Astrocyte of the cerebellum (primary cell): ENCODE measurements around the gene PXDN.
"Not testable (repeated sequence)": the region's sequence is repeated elsewhere in the genome, so short reads cannot be mapped to it uniquely, and the experiment has no call there.

Source experiments
- DNase-seq: peaks from one replicate; pipeline ENCODE4 v3.0.0-alpha.2; 2011; ENCODE audit warnings: low read depth
- H3K4me3 ChIP-seq: 2 replicates; pipeline ENCODE4 v1.5.1; 2011; ENCODE audit warnings: mild to moderate bottlenecking, low read depth, low read length, moderate library complexity
- in situ Hi-C: cut with HindIII; loops from 2 replicates; pipeline ENCODE4 v1.10.0; 2017; ENCODE audit warnings: low sequenced_read_pairs
- TF ChIP-seq, protein P1 (sequence below): IDR thresholded peaks from 2 replicates; pipeline ENCODE4 v1.5.1; 2012; ENCODE audit warnings: low read length, low read depth, moderate library complexity, mild to moderate bottlenecking; ENCODE audit errors: missing control alignments

Gene PXDN

DNA sequence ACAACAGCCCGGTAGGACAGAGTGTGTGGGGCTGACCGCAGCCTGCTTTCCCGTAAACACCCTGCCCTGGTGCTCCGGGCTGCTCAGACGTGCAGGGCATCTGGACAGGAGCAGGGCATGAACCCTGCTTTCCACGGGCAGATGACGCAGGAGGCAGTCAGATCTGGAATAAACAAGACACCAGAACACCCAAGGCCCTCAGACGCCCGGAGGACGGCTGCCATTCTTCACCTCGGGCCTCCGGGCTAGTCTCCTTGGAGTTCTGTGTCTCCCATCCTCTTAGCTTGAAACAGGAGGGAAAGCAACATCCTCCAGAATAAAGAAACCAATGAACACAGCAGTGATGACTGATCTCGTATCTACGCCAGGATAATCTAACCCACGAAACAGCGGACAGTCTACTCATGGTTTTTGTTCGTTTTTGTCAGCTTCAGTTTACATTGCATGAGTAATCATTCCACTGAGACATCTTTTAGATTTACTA lies 7.3 kb downstream of the PXDN start:
- DNase-seq = no peak
- in situ Hi-C loops = loop anchor here (5.0 kb wide), 1 partner anchor 80 kb away; no protein-coding TSS in a partner anchor
- no peak overlapping the region for H3K4me3 ChIP-seq
- TF ChIP-seq, protein P1, sequence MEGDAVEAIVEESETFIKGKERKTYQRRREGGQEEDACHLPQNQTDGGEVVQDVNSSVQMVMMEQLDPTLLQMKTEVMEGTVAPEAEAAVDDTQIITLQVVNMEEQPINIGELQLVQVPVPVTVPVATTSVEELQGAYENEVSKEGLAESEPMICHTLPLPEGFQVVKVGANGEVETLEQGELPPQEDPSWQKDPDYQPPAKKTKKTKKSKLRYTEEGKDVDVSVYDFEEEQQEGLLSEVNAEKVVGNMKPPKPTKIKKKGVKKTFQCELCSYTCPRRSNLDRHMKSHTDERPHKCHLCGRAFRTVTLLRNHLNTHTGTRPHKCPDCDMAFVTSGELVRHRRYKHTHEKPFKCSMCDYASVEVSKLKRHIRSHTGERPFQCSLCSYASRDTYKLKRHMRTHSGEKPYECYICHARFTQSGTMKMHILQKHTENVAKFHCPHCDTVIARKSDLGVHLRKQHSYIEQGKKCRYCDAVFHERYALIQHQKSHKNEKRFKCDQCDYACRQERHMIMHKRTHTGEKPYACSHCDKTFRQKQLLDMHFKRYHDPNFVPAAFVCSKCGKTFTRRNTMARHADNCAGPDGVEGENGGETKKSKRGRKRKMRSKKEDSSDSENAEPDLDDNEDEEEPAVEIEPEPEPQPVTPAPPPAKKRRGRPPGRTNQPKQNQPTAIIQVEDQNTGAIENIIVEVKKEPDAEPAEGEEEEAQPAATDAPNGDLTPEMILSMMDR = no peak

DNA sequence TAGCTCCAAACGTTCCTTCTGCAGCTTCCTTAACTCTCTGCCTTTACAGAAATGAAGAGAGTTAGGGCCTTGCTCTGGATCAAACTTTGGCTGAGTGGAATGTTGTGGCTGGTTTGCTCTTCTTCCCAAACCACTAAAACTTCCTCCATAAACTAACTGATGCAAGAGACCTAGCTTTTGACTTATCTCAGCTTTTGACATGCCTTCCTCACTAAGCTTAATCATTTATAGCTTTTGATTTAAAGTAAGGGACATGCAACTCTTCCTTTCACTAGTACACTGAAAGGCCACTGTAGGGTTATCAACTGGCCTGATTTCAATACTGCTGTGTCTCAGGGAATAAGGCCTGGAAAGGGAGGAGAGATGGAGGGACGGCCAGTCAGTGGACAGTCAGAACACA lies 8.3 kb downstream of the PXDN start:
- DNase-seq = no peak
- in situ Hi-C loops = loop anchor here (5.0 kb wide), 1 partner anchor 79 kb away; no protein-coding TSS in a partner anchor
- H3K4me3 ChIP-seq = no peak overlapping the region
- TF ChIP-seq, protein P1 = no peak

DNA sequence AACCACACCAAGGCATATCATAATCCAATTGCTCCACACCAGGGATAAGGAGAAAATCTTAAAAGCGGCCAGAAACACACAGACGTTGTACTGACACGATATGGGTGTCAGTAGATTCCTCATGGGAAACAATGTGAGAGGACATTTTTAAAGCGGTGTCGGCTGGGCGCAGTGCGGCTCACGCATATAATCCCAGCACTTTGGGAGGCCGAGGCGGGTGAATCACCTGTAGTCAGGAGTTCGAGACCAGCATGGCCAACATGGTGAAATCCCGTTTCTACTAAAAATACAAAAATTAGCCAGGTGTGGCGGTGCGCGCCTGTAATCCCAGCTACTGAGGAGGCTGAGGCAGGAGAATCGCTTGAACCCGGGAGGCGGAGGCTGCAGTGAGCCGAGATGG lies 11.0 kb downstream of the PXDN start:
- H3K4me3 ChIP-seq, in situ Hi-C loops, DNase-seq: not testable (repeated sequence)

- in situ Hi-C loops = no loop called here
- peak; percentile 92 for DNase-seq
- TF ChIP-seq, protein P1 = no peak
- H3K4me3 ChIP-seq = no peak overlapping the region
Measured at GRCh38 chr2:1731963-1732768, 12.1 kb downstream of the PXDN start.

DNA sequence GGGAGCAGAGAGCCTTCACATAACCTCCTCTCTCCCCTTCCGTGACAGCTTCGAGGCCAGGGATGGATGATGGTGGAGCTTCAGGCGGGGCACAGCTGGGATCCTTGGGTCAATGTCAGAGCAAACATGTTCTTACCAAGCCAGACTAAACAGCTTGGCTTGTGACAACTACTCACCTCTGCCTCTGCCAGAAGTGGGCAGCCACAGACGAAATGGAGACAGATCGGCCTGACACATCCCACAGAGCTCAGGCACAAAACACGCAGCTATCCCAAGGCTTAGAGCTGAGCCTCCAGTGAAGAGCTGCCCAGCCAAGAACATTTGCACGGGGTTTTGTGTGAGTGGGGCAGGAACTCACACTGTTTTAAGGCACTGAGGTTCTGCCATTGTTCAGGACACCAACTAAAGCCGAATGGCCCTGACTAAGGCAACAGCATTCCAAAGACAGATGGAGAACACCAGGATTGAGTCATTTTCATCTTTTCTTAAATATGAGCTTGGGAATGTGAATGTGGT lies 12.8 kb downstream of the PXDN start:
- TF ChIP-seq, protein P1 = no peak
- no peak for DNase-seq
- in situ Hi-C loops = no loop called here
- H3K4me3 ChIP-seq = peak overlapping the region; percentile 1

DNA sequence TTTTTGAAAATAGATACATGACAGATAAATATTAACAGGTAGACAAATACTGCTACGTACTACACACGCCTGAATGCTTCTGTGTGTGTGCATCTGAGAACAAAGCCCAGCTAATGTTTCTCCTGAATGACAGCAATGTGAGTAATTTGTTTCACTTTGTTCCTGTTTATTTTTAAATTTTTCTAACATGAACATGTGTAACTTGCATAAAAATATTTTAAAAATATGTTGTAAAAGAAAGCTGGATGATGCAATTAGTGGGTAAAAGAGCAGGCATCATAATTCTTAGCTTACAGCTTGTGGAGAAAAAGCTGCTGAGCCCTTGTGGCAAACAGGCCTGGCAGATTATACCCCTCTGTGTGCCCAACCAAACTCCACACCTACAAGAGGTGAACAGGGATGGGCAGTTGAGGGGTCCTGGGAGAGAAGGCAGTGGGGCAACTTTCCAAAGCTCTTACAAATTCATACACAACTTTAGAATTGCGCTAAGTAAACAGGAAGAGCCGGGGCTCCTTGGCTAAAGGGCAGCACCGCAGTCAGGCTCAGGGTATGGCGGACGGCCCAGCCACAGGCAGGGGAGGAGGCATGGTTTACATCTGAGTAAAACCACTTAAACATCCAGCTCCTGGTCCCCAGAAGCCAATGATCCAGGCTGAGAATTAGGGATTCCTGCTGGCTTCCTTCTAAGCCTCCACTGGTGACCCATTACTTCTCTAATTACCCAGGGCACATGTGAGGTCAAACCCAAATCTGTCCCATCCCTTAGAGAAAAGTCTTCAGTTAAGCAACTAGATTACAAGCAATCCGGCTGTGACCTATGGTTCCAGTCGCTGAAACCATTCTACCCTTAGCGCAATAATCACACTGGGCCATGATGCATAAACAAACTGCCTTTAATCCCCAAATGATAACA lies 14.0 kb downstream of the PXDN start:
- TF ChIP-seq, protein P1 = no peak
- H3K4me3 ChIP-seq = no peak overlapping the region
- in situ Hi-C loops = no loop called here
- no peak for DNase-seq
